GM12864 (cell line): ENCODE data around the gene EOMES.

Experiments
- DNase-seq: peaks from one replicate; pipeline ENCODE4 v3.0.0-alpha.2; 2011; ENCODE audit warnings: low read depth
- H3K4me3 ChIP-seq: 2 replicates; pipeline ENCODE4 v1.5.1; 2011; ENCODE audit warnings: mild to moderate bottlenecking, low read depth, low read length, control low read depth
- CTCF ChIP-seq: IDR thresholded peaks from 2 replicates; pipeline ENCODE4 v1.5.1; 2011; ENCODE audit warnings: low read depth, mild to moderate bottlenecking, moderate library complexity, low read length, control low read depth, inconsistent platforms; ENCODE audit errors: missing control alignments

Gene EOMES

GRCh38 chr3:27746838-27747237, 24.7 kb upstream of the EOMES start:
- TF ChIP-seq CTCF: no peak
- no peak for DNase-seq

GRCh38 chr3:27740854-27741253, 18.7 kb upstream of the EOMES start:
- DNase-seq: no peak
- no peak for TF ChIP-seq CTCF
- H3K4me3 ChIP-seq: no peak overlapping the region

More at GRCh38 chr3:27746838-27747237, 24.7 kb upstream of the EOMES start:
- no peak overlapping the region for H3K4me3 ChIP-seq

- no peak for TF ChIP-seq CTCF
- no peak for DNase-seq
- H3K4me3 ChIP-seq: no peak overlapping the region
These were observed 15.0 kb upstream of the EOMES start for GRCh38 chr3:27737091-27737490.

GRCh38 chr3:27730774-27731659, 8.9 kb upstream of the EOMES start:
- TF ChIP-seq CTCF: no peak
- H3K4me3 ChIP-seq: no peak overlapping the region
- no peak for DNase-seq

- TF ChIP-seq CTCF: no peak
- DNase-seq: no peak
- H3K4me3 ChIP-seq: no peak overlapping the region
These were observed 7.9 kb upstream of the EOMES start for GRCh38 chr3:27729748-27730611.

GRCh38 chr3:27729325-27729724, 7.2 kb upstream of the EOMES start:
- no peak overlapping the region for H3K4me3 ChIP-seq
- no peak for DNase-seq
- TF ChIP-seq CTCF: no peak
